Measurements from ENCODE around the gene ARHGEF16. TPM values are rescaled to one million over a fixed set of nuclear protein-coding genes. Genes with fewer than 3 reads are reported as not detected.

Gene ARHGEF16
- total and polyA plus RNA-seq, 10 donors = 0.23 to 1.6 (median 0.84) TPM

- Histone ChIP-seq H3K27me3 (replicated peaks in 1 of 7) (peaks cover 0 to 19% (median 0%) of the 10 kb centered on the region in 7 donors), H3K27ac (peak overlapping the region; percentile 51 to 91 (median 76)), H3K9me3 (no peaks in the 10 kb centered on the region), H3K36me3 (no peaks in the 10 kb centered on the region), H3K4me1 (peaks cover 12 to 34% (median 23%) of the 10 kb centered on the region in 6 donors), H3K4me3 (peak overlapping the region; percentile 53 to 92 (median 68))
- TF ChIP-seq POLR2A (IDR thresholded peaks at IDR 0.05) (no peak), POLR2AphosphoS5 (IDR thresholded peaks at IDR 0.05) (no peak), CTCF (IDR thresholded peaks at IDR 0.05 in 8 of 11, conservative IDR thresholded peaks at IDR 0.05 in 3 of 11) (no peak)
- DNase-seq = no peak
- 30 to 44% (median 37%) methylated on average over 18 to 32 of the region's 32 CpGs for WGBS, 5 donors
- intact Hi-C loops (cut with DNase I; ENCODE audit: low total_unique reads) = no loop called here
Measured at GRCh38 chr1:3530086-3530925, 75.8 kb downstream of the ARHGEF16 start.

Other genes with a start within 250 kb of the ARHGEF16 start
- 10 to 100 TPM in 6 of 7 donors, 1 to 10 TPM in 1; 8.7 to 39.5 (median 27.1) TPM for gene MEGF6, start 156.8 kb downstream of the ARHGEF16 start, total RNA-seq
- 10 to 100 TPM in 2 of 3 donors, 1 to 10 TPM in 1; 8.8 to 16.5 (median 10.0) TPM for gene MEGF6, start 156.8 kb downstream of the ARHGEF16 start, polyA plus RNA-seq
- 10 to 100 TPM; 23.7 to 45.9 (median 32.5) TPM for gene TPRG1L, start 170.3 kb downstream of the ARHGEF16 start, total RNA-seq
- 10 to 100 TPM; 19.9 to 35.7 (median 20.9) TPM for gene TPRG1L, start 170.3 kb downstream of the ARHGEF16 start, polyA plus RNA-seq
- 10 to 100 TPM; 21.0 to 28.0 (median 26.4) TPM for gene WRAP73, start 195.4 kb downstream of the ARHGEF16 start, total RNA-seq
- gene WRAP73, start 195.4 kb downstream of the ARHGEF16 start, polyA plus RNA-seq = 10 to 100 TPM; 20.1 to 28.3 (median 24.2) TPM
- 1 to 10 TPM in 5 of 7 donors, under 1 TPM in 2; 0.63 to 4.3 (median 1.6) TPM for gene TP73, start 197.9 kb downstream of the ARHGEF16 start, total RNA-seq
- under 1 TPM; 0.11 to 0.48 (median 0.21) TPM for gene TP73, start 197.9 kb downstream of the ARHGEF16 start, polyA plus RNA-seq

Data from spleen (tissue), 11 donors.